Liver (tissue), 3 donors: Measurements from ENCODE around the gene PTPRN2.

Source experiments
- FOXA1 ChIP-seq: IDR thresholded peaks from 2 replicates; pipeline ENCODE4 v1.6.1; 2016; ENCODE audit warnings: antibody characterized with exemption
- GABPA ChIP-seq, 2 donors: IDR thresholded peaks in 1 of 2; conservative IDR thresholded peaks in 1 of 2; 2 replicates each; pipeline ENCODE4 v1.6.1; 2016; ENCODE audit warnings: antibody characterized with exemption in 2 of 2, mild to moderate bottlenecking in 1 of 2, moderate library complexity in 1 of 2
- HNF4A ChIP-seq, 2 donors: conservative IDR thresholded peaks; 2 replicates each; pipeline ENCODE4 v1.6.1; 2016; ENCODE audit warnings: antibody characterized with exemption in 2 of 2, mild to moderate bottlenecking in 2 of 2
- NR2F2 ChIP-seq: IDR thresholded peaks from 2 replicates; pipeline ENCODE4 v1.6.1; 2016; ENCODE audit warnings: antibody characterized with exemption
- TF ChIP-seq, protein P1 (sequence below): fragments of 150-350 bp; IDR thresholded peaks from 2 replicates; pipeline ENCODE4 v1.5.1; 2017; ENCODE audit warnings: improper control_type of control experiment, low read depth, low read length; ENCODE audit not compliant: missing input control
- TF ChIP-seq, protein P2 (sequence below): IDR thresholded peaks from 2 replicates; pipeline ENCODE4 v1.6.1; 2016; ENCODE audit warnings: antibody characterized with exemption, mild to moderate bottlenecking
- donor health status: healthy.
- donor health status: healthy.

GRCh38 chr7:157641866-157642265 is 945.8 kb downstream of the PTPRN2 start:
- TF ChIP-seq, protein P1, sequence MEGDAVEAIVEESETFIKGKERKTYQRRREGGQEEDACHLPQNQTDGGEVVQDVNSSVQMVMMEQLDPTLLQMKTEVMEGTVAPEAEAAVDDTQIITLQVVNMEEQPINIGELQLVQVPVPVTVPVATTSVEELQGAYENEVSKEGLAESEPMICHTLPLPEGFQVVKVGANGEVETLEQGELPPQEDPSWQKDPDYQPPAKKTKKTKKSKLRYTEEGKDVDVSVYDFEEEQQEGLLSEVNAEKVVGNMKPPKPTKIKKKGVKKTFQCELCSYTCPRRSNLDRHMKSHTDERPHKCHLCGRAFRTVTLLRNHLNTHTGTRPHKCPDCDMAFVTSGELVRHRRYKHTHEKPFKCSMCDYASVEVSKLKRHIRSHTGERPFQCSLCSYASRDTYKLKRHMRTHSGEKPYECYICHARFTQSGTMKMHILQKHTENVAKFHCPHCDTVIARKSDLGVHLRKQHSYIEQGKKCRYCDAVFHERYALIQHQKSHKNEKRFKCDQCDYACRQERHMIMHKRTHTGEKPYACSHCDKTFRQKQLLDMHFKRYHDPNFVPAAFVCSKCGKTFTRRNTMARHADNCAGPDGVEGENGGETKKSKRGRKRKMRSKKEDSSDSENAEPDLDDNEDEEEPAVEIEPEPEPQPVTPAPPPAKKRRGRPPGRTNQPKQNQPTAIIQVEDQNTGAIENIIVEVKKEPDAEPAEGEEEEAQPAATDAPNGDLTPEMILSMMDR = no peak
- TF ChIP-seq GABPA (IDR thresholded peaks at IDR 0.05 in 1 of 2, conservative IDR thresholded peaks at IDR 0.05 in 1 of 2) (no peak), FOXA1 (no peak), HNF4A (conservative IDR thresholded peaks at IDR 0.05) (no peak), NR2F2 (no peak)
- TF ChIP-seq, protein P2, sequence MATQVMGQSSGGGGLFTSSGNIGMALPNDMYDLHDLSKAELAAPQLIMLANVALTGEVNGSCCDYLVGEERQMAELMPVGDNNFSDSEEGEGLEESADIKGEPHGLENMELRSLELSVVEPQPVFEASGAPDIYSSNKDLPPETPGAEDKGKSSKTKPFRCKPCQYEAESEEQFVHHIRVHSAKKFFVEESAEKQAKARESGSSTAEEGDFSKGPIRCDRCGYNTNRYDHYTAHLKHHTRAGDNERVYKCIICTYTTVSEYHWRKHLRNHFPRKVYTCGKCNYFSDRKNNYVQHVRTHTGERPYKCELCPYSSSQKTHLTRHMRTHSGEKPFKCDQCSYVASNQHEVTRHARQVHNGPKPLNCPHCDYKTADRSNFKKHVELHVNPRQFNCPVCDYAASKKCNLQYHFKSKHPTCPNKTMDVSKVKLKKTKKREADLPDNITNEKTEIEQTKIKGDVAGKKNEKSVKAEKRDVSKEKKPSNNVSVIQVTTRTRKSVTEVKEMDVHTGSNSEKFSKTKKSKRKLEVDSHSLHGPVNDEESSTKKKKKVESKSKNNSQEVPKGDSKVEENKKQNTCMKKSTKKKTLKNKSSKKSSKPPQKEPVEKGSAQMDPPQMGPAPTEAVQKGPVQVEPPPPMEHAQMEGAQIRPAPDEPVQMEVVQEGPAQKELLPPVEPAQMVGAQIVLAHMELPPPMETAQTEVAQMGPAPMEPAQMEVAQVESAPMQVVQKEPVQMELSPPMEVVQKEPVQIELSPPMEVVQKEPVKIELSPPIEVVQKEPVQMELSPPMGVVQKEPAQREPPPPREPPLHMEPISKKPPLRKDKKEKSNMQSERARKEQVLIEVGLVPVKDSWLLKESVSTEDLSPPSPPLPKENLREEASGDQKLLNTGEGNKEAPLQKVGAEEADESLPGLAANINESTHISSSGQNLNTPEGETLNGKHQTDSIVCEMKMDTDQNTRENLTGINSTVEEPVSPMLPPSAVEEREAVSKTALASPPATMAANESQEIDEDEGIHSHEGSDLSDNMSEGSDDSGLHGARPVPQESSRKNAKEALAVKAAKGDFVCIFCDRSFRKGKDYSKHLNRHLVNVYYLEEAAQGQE = no peak
